Measurements from ENCODE around the gene WNT6. TPM values are rescaled to one million over a fixed set of nuclear protein-coding genes. Genes with fewer than 3 reads are reported as not detected.

The WNT6 gene
- total and polyA plus RNA-seq, 2 of the 8 experiments (the other 6 are each of a cell fraction or from before 2014, with no cell fraction given), result not detected

GRCh38 chr2:218898109-218898878 lies 38.7 kb downstream of the WNT6 start (continued):
- TF ChIP-seq USF2 (IDR thresholded peaks at IDR 0.05; ENCODE audit: low read length) (no peak), BACH1 (IDR thresholded peaks at IDR 0.05; ENCODE audit: low read length) (no peak), YY1 (IDR thresholded peaks at IDR 0.05; ENCODE audit: low read depth, low read length) (no peak), POLR2AphosphoS5 (IDR thresholded peaks at IDR 0.05; ENCODE audit: low read depth, low read length) (no peak), GTF2F1 (IDR thresholded peaks at IDR 0.05; ENCODE audit: borderline replicate concordance, low read depth, low read length) (no peak), TCF12 (IDR thresholded peaks at IDR 0.05; ENCODE audit: low read depth, low read length) (peak; percentile 87), HDAC2 (IDR thresholded peaks at IDR 0.05; ENCODE audit: borderline replicate concordance in 1 of 2, low read depth in 2 of 2, low read length in 2 of 2) (no peak), RAD21 (IDR thresholded peaks at IDR 0.05 in 1 of 2, conservative IDR thresholded peaks at IDR 0.05 in 1 of 2; ENCODE audit: low read depth in 2 of 2, low read length in 2 of 2) (peak; percentile 82 to 92), SIN3A (conservative IDR thresholded peaks at IDR 0.05 in 1 of 2, IDR thresholded peaks at IDR 0.05 in 1 of 2; ENCODE audit: low read depth in 1 of 2, low read length in 2 of 2) (peak; percentile 44 to 62; a peak in 1 of 4 replicates), JUND (IDR thresholded peaks at IDR 0.05; ENCODE audit: low read length) (peak; percentile 10; the same call in 1 of the 2 replicates), CTBP2 (IDR thresholded peaks at IDR 0.05; ENCODE audit: borderline replicate concordance, insufficient read depth, insufficient read length, low read length) (peak; percentile 56), ASH2L (IDR thresholded peaks at IDR 0.05; ENCODE audit: low read length) (no peak), E2F6 (IDR thresholded peaks at IDR 0.05) (peak; percentile 85), RBBP5 (IDR thresholded peaks at IDR 0.05; ENCODE audit: borderline replicate concordance, low read depth, low read length) (no peak), RXRA (IDR thresholded peaks at IDR 0.05; ENCODE audit: insufficient read depth, low read depth, low read length) (no peak), NRF1 (IDR thresholded peaks at IDR 0.05; ENCODE audit: low read depth, low read length) (no peak), SP4 (IDR thresholded peaks at IDR 0.05; ENCODE audit: low read length) (no peak), RNF2 (IDR thresholded peaks at IDR 0.05; ENCODE audit: borderline replicate concordance, low read depth, low read length, missing control alignments, poor library complexity, severe bottlenecking) (peak; percentile 37), FOSL1 (IDR thresholded peaks at IDR 0.05; ENCODE audit: insufficient read depth, low read depth, low read length) (no peak), BRCA1 (IDR thresholded peaks at IDR 0.05; ENCODE audit: low read depth, low read length) (no peak), SUZ12 (IDR thresholded peaks at IDR 0.05; ENCODE audit: low read length) (peak; percentile 14)
